Large intestine (tissue), 3 donors: ENCODE results near the gene ARMC12. TPM values are rescaled to one million over a fixed set of nuclear protein-coding genes. Genes with fewer than 3 reads are reported as not detected.

Experiments
- DNase-seq, 2 donors: peaks; one replicate each; pipeline versions ENCODE4 v3.0.0 to v3.0.0-alpha.2; 2013
- H3K27ac ChIP-seq: one replicate; pipeline ENCODE4 v1.5.1; 2013; ENCODE audit warnings: low read length
- H3K27me3 ChIP-seq: 2 replicates; pipeline ENCODE4 v1.6.1; 2013; ENCODE audit warnings: low read length; ENCODE audit not compliant: control insufficient read depth, insufficient read depth
- H3K36me3 ChIP-seq: 2 replicates; pipeline ENCODE4 v1.6.1; 2013; ENCODE audit warnings: low read length; ENCODE audit not compliant: control insufficient read depth, insufficient read depth
- H3K4me1 ChIP-seq: one replicate; pipeline ENCODE4 v1.6.1; 2013; ENCODE audit warnings: low read length; ENCODE audit not compliant: control insufficient read depth, insufficient read depth
- H3K4me3 ChIP-seq: one replicate; pipeline ENCODE4 v1.5.1; 2013; ENCODE audit warnings: low read length
- H3K9me3 ChIP-seq: one replicate; pipeline ENCODE4 v1.6.1; 2013; ENCODE audit warnings: mild to moderate bottlenecking, low read depth, low read length, moderate library complexity; ENCODE audit not compliant: control insufficient read depth
- WGBS: methylation state at CpG from one replicate; pipeline ENCODE4 v1.1.5; 2013; ENCODE audit warnings: low lambda C conversion rate; ENCODE audit not compliant: insufficient coverage; 5-methylcytosine and 5-hydroxymethylcytosine counted together
- polyA plus RNA-seq: library from polyadenylated mRNA; unstranded; fragments of 120-200 nt; gene quantifications from one replicate; pipeline ENCODE4 v1.2.1, GENCODE V29; 2013

Gene ARMC12
- polyA plus RNA-seq, 1 donor, result 0.51 TPM

DNA sequence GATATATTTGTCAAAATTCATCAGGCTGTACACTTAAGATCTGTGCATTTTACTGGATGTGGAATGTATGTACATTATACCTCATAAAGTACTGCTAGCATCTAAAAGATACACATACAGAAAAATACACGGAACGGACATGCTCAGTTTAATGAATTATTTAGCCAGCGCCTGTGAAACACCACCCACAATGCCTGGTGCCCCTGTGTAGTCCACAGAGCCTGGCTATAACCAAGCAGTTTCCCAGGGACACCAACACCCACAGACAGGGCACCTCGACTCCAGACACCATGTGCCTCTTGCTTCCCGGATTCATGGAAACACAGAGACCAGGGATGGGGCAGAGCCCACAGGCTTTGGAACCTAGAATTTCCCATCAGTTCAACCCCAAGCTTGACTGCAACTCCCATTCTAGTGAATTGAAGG, 17.4 kb upstream of the ARMC12 start:
- no peaks in the 10 kb centered on the region for H3K36me3 ChIP-seq
- no peak overlapping the region for H3K4me3 ChIP-seq
- H3K9me3 ChIP-seq, result no peaks in the 10 kb centered on the region
- H3K27ac ChIP-seq, result peak overlapping the region; percentile 66
- no CpG with 5 or more reads among the region's 5 CpGs for WGBS
- peaks cover 26% of the 10 kb centered on the region for H3K4me1 ChIP-seq
- DNase-seq, result peak in 1 of 2 donors; percentile 27
- no peaks in the 10 kb centered on the region for H3K27me3 ChIP-seq

DNA sequence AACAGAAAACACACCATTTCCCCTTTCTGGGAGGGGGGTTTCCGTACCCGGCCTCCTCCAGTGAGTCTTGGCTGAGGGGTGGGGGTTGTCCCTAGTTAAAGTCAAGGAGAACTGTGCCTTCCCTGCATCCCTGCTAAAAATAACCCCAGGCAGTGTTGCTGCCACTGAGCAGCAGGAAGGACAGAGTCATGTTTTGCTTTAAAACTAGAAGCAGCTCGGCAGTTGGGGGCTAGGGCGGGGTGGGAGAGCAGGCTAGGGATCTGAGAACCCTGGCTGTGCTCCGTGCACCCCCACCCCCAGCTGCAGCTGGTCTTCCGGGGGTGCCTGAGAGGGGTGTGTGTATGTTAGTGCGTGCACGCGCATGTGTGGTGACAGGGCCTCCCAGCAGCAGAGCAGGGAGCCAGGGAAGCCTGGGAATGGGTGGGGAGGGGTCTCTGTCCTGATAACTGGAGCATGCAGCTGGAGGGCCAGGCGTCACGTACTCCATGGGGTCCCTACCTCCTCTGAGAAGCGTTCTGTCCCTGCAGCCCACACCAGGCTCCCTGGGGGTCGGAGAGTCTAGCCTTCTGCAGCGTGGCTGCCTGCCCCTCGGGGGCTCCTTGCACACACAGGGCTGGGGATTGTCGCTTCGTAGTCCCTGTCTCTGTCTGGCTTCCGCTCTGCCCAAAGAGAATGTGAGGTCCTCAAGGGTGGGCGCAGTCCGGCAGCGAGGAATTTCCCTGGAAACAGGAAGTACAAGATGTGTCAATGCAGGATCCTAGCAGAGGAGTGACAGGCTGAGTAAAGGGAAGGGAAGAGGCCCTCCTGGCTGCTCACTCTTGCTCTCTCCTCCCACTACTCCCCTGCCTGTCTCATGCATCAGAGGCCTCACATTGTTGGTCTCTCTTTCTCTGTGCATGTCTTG, 16.8 kb upstream of the ARMC12 start:
- Histone ChIP-seq H3K27ac (peak overlapping the region; percentile 66), H3K9me3 (no peaks in the 10 kb centered on the region), H3K27me3 (no peaks in the 10 kb centered on the region), H3K4me1 (peaks cover 28% of the 10 kb centered on the region), H3K4me3 (peak overlapping the region; percentile 3), H3K36me3 (no peaks in the 10 kb centered on the region)
- WGBS, result no CpG with 5 or more reads among the region's 21 CpGs
- peak; percentile 57 to 65 for DNase-seq

DNA sequence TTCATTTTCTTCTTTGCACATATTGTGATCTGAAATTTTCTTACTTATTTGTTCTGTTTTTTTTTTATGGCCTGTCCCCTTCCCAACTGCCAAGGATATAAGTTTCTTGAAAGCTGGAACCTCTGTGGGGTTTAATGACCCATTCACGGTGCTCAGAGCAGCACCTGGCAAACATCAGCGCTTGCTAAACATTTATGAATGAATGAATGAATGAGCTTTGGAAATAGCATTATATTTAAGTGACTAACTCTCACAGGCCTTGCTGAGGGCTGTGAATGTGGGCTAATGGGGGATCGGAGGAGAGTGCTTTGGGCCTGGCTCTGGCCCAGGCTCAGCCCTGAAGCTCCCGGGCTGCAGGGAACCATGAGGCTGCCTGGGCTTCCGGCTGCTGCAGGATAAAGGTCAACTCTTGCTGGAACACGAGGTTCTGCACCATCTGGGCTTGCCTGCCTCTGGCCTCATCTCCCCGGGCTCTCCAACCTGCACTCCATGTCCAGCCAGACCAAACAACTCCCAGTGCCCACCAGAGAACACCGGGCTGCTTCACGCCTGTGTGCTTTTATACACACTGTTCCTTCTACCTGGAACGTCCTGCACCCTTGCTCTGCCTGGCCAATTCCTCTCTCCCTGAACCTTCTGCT, 14.6 kb upstream of the ARMC12 start:
- peaks cover 49% of the 10 kb centered on the region for H3K4me1 ChIP-seq
- H3K4me3 ChIP-seq, result no peak overlapping the region
- no peaks in the 10 kb centered on the region for H3K9me3 ChIP-seq
- peak in 1 of 2 donors; percentile 65 for DNase-seq
- WGBS, result 67% methylated on average over 1 of the region's 10 CpGs
- no peak overlapping the region for H3K27ac ChIP-seq
- no peaks in the 10 kb centered on the region for H3K36me3 ChIP-seq
- no peaks in the 10 kb centered on the region for H3K27me3 ChIP-seq

DNA sequence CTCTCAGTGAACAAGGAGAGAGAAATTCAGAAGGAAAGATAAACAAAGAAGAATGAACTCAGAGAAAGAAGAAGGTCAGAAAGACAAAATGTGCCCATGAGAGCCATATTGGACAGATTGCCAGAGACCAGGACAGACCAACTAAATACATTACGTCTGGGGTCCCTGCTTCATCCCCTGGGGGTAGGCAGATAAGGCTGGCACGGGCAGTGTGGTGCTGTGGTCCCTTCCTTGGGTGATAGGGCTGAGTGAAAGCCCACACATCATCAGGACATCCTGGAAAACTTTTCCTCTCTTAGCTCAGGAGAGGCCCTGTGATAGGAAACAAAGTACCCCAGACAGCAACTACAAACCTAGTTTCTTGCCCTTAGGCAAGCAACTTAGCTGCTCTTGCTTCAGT, 13.2 kb upstream of the ARMC12 start:
- Histone ChIP-seq H3K9me3 (no peaks in the 10 kb centered on the region), H3K27me3 (no peaks in the 10 kb centered on the region), H3K4me3 (no peak overlapping the region), H3K27ac (no peak overlapping the region), H3K4me1 (peaks cover 59% of the 10 kb centered on the region), H3K36me3 (no peaks in the 10 kb centered on the region)
- no CpG with 5 or more reads among the region's 2 CpGs for WGBS
- no peak for DNase-seq

DNA sequence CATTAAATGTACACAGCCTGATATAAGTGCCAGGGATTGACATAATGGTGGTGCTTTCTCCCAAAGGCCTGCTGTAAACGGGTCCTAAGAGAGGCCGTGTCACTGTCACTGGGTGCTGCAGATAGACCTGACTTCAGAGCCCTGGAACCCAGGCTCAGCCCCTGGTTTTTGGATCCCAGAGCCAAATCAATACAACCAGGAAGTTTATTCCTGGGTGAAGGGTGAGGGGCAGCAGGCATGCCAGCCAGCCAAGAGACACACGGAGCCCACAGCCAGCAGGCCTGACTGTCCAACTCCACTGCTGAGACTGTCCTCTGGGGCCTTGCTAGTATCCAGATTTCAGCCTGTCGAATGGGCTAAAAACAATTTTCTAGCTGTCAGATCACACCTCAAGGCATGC, 12.8 kb upstream of the ARMC12 start:
- no peak overlapping the region for H3K27ac ChIP-seq
- no peaks in the 10 kb centered on the region for H3K36me3 ChIP-seq
- peaks cover 60% of the 10 kb centered on the region for H3K4me1 ChIP-seq
- H3K4me3 ChIP-seq, result no peak overlapping the region
- WGBS, result no CpG with 5 or more reads among the region's 4 CpGs
- DNase-seq, result no peak
- H3K9me3 ChIP-seq, result no peaks in the 10 kb centered on the region
- no peaks in the 10 kb centered on the region for H3K27me3 ChIP-seq

DNA sequence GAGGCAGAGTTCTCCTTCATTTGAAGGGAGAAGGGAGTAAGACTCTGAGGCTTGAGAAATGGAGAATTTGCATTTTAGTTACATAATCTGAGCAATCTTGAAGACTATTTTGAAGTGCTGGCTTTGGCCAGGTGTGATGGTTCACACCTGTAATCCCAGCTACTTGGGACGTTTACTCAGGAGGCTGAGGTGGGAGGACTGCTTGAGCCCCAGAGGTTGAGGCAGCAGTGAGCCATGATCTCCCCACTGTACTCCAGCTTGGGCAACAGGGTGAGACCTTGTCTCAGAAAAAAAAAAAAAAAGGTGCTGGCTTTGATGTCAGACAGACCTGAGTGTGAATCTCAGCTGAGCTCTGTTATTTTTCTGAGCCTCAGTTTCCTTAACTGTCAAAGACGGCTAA, 12.4 kb upstream of the ARMC12 start:
- no peaks in the 10 kb centered on the region for H3K27me3 ChIP-seq
- no peak overlapping the region for H3K4me3 ChIP-seq
- H3K9me3 ChIP-seq, result no peaks in the 10 kb centered on the region
- no peak for DNase-seq
- H3K4me1 ChIP-seq, result peaks cover 62% of the 10 kb centered on the region
- H3K27ac ChIP-seq, result no peak overlapping the region
- WGBS, result no CpG with 5 or more reads among the region's 2 CpGs
- H3K36me3 ChIP-seq, result no peaks in the 10 kb centered on the region

DNA sequence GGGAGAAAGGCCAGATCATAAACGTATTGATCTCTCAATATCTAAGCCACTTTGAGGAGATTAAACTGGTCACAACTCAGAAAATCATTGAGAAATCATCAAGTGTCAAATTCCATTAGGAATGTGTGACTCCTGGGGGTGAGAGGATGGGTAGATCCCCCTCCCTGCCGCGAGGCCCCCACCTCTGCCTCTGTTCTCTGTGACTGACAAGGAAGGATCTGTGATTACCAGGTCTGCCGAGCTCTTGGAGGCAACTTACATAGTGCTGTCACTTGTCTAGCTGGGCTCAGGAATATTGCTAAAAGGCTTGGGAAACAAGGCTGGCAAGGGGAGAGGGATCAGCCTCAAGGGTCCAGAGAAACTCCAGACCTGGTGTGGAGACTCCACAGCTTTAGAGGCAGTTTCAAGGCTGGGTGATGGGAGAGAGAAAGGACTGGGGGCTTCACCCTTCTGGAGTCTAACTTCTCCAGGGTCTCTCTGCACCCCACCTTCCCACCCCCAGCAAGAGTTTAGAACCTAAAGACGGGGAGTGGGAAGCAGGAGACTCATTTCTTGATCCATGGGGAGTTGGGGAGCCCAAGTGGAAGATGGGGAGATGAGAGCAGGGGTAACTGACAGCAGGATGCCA, 11.6 kb upstream of the ARMC12 start:
- Histone ChIP-seq H3K4me1 (peaks cover 60% of the 10 kb centered on the region), H3K27me3 (no peaks in the 10 kb centered on the region), H3K9me3 (no peaks in the 10 kb centered on the region), H3K36me3 (no peaks in the 10 kb centered on the region), H3K27ac (no peak overlapping the region), H3K4me3 (no peak overlapping the region)
- no CpG with 5 or more reads among the region's 5 CpGs for WGBS
- no peak for DNase-seq

DNA sequence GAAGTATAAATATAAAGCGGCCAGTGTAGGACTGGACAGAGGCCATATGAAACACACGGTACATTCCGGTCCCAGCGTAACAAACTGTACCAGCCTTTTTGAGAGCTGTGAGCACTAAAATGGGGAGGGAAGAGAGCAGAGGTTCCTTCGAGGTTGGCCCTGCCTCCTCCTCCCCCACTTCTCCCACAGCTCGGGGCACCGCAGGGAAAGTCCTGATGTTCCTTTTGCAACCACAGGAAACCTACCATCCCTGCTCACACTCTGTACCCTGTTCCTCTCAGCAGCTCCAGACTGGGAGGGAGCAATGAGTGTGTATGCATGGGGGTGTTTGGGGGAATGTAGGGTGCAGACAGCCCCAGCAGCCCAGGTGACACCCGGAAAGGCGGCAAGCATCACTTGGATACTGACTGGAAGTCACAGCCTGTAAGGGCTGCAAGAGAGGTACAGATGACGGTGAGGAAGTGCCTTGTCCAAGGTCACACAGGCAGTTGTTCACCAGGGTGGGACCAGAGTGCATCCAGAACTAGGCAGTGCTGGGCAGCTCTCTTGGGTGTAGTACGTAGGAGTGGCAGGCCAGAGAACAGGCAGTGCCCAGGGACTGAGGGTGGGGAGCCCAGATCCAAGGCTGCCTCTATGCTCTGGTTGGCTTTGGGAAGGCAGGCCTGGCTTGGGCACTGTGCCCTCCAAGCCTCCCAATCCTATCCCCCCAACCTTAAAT, 11.0 kb upstream of the ARMC12 start:
- no CpG with 5 or more reads among the region's 11 CpGs for WGBS
- no peak for DNase-seq
- Histone ChIP-seq H3K4me1 (peaks cover 55% of the 10 kb centered on the region), H3K4me3 (no peak overlapping the region), H3K27ac (peak overlapping the region; percentile 77), H3K27me3 (no peaks in the 10 kb centered on the region), H3K36me3 (no peaks in the 10 kb centered on the region), H3K9me3 (no peaks in the 10 kb centered on the region)

DNA sequence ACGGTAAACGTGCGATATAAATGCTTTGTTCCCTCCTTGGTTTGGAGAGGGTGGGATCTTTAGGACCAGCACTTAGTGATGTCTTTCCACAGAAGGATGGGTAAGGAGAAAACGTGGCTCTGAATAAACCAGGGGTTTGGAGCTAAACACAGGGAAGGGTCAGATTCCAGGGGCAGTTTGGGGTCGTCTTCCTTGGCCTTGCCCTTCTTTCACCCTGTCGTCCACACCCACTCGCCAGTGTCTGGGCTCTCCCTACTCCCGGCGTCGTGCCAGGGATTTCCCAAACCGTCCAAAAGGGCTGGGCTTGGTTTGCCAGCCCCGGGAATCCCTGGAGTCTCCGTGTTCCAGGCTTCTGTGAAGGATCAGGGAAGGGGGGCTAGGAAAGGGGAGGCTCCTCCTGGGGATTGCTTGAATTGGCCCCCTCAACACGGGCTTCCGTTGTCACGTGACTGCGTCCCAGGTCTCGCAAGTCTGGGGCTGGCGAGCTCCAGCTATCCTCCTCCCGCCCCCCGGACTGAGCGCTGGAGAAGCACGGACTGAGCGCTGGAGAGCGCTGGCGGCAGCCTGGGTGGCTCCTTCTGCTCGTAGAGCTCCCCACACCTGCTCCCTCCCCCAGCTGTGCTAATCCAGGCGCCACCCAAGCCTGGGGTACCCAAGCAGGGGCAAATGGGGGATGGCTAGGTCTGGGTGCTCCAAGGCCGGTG, 9.4 kb upstream of the ARMC12 start:
- H3K9me3 ChIP-seq, result no peaks in the 10 kb centered on the region
- no peaks in the 10 kb centered on the region for H3K36me3 ChIP-seq
- peak overlapping the region; percentile 77 for H3K27ac ChIP-seq
- peak overlapping the region; percentile 49 for H3K4me3 ChIP-seq
- no CpG with 5 or more reads among the region's 29 CpGs for WGBS
- peak; percentile 74 to 81 for DNase-seq
- H3K27me3 ChIP-seq, result no peaks in the 10 kb centered on the region
- H3K4me1 ChIP-seq, result peaks cover 58% of the 10 kb centered on the region
